ENCODE results near the gene TTLL10.

- no peak for TF ChIP-seq SUZ12 (IDR thresholded peaks at IDR 0.05; ENCODE audit: extremely low read depth, insufficient read depth, insufficient read length)
- TF ChIP-seq YY1 (IDR thresholded peaks at IDR 0.05; ENCODE audit: insufficient read depth, insufficient read length), result no peak
- no peak for TF ChIP-seq ZNF274 (IDR thresholded peaks at IDR 0.05; ENCODE audit: low read depth, low read length)
These were observed 41.5 kb downstream of the TTLL10 start for GRCh38 chr1:1215080-1215676.

Data from NT2/D1 (cell line).